Measurements from ENCODE around the gene LAGE3. TPM values are rescaled to one million over a fixed set of nuclear protein-coding genes. Genes with fewer than 3 reads are reported as not detected.
"Not testable (repeated sequence)": the region's sequence is repeated elsewhere in the genome, so short reads cannot be mapped to it uniquely, and the experiment has no call there.

The LAGE3 gene
- total RNA-seq, 1 experiment from 2014 or later: 37.4 TPM

GRCh38 chrX:154502989-154503388 lies 23.9 kb upstream of the LAGE3 start:
- DNase-seq (ENCODE audit: low read depth): no peak

DNA sequence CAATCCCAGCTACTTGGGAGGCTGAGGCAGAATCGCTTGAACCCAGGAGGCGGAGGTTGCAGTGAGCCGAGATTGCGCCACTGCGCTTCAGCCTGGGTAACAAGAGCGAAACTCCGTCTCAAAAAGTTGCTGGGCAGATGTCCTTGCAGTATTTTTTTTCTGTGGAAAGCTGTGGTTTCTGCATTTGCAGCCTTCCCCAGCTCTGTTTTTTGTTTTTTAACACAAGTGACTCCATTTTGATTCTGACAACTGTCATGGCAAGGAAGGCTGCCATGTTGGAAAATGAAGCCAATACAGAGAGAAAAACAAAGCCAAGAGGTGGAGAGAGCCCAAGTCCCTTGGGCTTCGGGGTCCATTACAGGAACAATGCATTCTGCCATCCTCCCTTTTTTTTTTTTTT lies 23.0 kb upstream of the LAGE3 start:
- DNase-seq (ENCODE audit: low read depth): no peak

- DNase-seq (ENCODE audit: low read depth): not testable (repeated sequence)
Measured at GRCh38 chrX:154501423-154501822, 22.3 kb upstream of the LAGE3 start.

DNA sequence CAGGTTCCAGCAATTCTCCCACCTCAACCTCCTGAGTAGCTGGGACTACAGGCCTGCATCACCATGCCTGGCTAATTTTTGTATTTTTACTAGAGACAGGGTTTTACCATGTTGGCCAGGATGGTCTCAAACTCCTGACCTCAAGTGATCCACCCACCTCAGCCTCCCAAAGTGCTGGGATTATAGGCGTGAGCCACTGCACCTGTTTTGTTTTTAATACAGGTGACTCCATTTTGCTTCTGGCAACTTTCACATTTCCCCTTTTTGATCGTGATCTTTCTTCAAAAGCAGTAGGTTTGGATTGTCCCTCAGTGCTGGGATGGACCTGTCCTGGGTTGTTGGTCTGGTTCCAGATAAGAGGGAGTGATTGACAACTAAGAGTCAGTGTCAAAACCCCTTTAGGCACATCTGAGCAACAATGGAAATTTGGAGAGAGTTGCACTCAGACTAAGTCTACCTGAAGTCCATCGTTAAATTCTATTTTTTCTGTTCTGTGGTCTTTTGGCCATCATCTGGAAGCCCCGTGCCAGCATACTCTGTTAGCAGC lies 17.6 kb upstream of the LAGE3 start:
- not testable (repeated sequence) for DNase-seq (ENCODE audit: low read depth)

- no peak for DNase-seq (ENCODE audit: low read depth)
Measured at GRCh38 chrX:154495472-154495922, 16.4 kb upstream of the LAGE3 start.

DNA sequence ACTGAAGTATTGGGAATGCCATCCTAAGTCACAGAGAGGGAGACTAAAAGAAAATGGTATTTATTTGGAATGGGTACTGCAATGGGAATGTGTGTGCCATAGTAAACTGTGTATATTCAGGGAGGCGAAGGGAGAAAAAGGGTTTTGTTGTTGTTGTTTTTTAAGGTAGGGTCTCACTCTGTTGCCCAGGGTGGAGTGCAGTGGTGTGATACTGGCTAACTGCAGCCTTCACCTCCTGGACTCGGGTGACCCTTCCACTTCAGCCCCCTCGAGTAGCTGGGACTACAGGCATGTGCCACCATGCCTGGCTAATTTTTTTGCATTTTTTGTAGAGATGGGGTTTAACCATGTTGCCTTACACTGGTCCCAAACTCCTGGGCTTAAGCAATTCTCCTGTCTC lies 15.6 kb upstream of the LAGE3 start:
- no peak for DNase-seq (ENCODE audit: low read depth)

DNA sequence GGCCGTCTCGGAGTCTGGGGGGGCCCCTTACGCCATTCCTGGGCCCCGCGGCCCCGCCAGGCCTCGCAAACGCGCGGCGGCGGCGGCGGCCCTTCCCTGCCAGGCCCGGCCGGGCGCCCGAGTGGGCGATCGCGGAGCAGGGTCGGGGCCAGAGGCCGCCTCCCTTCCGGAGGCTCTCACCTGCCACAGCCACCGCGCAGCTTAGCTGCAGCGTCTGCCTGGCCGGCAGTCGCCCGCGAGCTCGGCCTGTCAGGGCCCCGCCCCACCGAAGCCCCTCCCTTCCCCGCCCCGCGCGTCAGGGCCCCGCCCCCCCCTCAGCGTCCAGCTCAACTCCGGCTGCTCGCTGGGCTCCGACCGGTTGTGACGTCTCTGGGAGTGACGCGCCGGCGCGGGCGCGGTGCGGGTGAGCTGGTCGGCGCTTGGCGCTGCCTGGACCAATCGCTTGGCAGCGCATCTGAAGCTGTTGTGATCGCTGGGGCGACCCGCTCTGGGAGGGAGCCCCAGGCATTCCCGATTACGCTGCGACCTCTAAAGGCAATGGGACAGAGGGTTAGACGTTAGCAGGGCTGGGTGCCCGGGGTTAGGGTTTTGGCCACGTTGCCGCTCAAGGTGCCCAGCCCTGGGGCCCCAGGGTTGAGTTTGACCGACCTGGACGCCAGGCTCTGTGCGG lies 11.5 kb upstream of the LAGE3 start, which contains the start of gene SLC10A3:
SLC10A3 (minus strand) TSS at position 216 of the 670 bp plus-strand sequence. CDS start 1,689 bp downstream, outside the sequence.
- peak; percentile 91 for DNase-seq (ENCODE audit: low read depth)

- peak; percentile 55 for DNase-seq (ENCODE audit: low read depth)
Measured at GRCh38 chrX:154490021-154490413, 10.9 kb upstream of the LAGE3 start.

- DNase-seq (ENCODE audit: low read depth): no peak
Measured at GRCh38 chrX:154489182-154489581, 10.1 kb upstream of the LAGE3 start.

GRCh38 chrX:154488336-154489075 lies 9.4 kb upstream of the LAGE3 start:
- DNase-seq (ENCODE audit: low read depth): no peak

DNA sequence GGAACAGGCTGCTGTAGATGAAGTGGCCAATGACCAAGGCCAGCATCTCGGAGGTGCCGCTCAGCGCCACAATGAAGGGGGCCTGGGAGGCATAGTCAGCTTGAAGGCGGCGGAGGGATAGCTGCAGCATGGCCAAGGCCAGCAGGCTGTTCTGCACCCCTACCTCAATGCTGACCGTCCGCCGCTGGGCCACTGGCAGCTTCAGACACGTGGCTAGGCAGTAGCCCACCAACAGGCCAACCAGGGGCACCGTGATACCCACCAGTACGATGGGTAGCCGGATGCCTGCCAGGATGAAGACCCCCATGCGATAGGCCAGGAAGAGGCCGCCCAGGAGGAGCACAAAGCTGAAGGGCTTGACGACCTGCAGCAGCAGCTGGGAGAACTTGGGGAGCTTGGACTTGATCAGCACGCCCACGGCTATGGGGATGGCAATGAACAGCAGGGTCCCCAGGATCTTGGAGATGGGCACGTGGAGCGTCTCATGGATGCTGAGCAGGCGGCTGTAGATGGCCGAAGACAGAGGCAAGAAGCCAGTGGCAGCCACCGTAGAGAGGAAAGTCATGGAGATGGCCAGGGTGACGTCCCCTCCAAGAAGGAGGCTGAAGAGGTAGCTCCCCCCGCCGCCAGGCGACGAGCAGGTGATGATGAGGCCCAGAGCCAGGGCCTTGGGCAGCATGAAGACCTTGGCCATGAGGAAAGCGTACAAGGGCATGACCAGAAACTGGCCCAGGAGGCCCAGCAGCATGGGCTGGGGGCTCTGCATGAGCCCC lies 8.6 kb upstream of the LAGE3 start:
- DNase-seq (ENCODE audit: low read depth): no peak

- no peak for DNase-seq (ENCODE audit: low read depth)
Measured at GRCh38 chrX:154486396-154487207, 7.5 kb upstream of the LAGE3 start, which contains the start of gene UBL4A. Gene UBL4A, minus strand, starts transcription at chrX:154486615. Its CDS starts 31 bp downstream, at chrX:154486584.

DNA sequence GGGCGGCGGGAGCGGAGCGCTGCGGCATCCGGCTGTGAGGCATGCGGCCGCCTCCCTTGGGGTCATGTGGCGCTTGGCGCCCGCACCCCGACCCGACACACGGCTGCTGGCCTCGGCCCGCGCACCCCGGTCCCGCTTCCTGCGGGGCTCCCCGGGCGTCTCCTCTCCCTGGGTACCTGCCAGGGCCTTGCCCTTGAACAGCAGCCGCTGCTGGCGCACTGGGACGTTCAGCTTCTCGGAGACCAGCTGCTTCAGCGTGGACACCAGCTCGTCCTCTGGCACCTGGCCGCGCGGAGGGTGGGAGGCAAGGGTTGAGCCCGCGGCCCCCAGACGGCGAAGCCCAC lies 6.9 kb upstream of the LAGE3 start:
- DNase-seq (ENCODE audit: low read depth): no peak

DNA sequence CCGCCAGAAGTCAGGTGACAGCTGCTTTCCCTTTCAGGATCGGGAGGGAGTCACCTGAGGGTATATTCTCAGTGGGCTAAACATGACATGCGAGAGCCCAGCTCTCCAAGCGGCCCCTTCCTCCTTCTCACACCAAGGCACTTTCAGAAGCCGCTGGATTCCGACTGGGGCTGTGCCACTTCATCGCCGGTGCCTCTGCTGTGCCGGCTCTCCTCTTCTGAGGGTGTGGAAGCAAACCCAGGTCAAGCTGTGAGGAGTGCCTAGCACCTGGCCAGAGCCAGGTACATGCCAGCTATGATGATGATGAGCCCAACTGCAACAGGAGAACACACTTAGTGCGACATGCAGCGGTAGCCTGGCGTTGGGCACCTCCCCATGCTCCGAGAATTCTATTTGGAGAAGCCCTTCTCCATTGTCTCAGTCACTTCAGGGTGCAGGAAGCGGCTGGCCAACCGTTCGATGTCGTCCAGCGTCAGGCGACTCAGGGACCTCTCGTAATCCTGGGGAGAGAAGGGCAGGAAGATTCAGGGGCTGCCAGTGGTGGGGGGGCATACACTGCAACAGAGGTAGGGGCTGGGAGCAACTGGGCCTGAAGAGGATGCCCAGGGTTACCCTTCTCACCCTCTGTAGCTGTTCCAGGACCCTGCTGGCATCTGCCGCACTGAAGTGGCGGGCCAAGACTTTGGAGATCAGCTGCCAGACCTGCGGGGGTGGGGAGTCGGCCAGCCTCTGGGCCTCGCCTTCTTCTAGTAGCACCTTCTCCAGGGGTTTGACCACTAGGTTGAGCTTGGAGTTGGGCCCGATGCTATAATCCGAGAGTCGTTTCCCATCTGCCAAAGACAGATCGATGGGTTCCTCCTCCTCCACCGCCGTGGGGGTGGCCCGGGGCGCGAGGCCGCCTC lies 6.3 kb upstream of the LAGE3 start:
- no peak for DNase-seq (ENCODE audit: low read depth)

GRCh38 chrX:154484255-154485149 lies 5.4 kb upstream of the LAGE3 start:
- DNase-seq (ENCODE audit: low read depth): no peak

GRCh38 chrX:154483325-154483724 lies 4.2 kb upstream of the LAGE3 start:
- no peak for DNase-seq (ENCODE audit: low read depth)

DNA sequence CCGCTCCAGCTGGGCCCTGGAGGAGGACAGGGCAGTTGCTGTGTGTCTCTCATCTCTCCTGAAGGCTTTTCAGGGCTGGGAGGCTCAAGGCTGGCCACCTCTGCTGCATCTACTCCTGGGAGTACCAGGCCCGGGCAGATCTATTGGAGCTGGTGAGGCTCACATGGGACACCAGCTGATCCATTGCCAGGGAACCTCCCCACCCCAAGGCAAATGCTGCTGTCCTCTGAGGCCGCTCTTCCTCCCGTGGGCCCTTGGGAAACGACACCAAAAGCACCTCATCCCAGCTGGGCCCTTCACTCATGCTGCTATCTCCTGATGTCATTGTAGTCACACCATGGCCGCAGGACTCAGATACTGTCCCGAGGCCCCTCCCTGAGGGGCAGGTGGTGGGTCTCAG lies 3.7 kb upstream of the LAGE3 start:
- DNase-seq (ENCODE audit: low read depth): no peak

DNA sequence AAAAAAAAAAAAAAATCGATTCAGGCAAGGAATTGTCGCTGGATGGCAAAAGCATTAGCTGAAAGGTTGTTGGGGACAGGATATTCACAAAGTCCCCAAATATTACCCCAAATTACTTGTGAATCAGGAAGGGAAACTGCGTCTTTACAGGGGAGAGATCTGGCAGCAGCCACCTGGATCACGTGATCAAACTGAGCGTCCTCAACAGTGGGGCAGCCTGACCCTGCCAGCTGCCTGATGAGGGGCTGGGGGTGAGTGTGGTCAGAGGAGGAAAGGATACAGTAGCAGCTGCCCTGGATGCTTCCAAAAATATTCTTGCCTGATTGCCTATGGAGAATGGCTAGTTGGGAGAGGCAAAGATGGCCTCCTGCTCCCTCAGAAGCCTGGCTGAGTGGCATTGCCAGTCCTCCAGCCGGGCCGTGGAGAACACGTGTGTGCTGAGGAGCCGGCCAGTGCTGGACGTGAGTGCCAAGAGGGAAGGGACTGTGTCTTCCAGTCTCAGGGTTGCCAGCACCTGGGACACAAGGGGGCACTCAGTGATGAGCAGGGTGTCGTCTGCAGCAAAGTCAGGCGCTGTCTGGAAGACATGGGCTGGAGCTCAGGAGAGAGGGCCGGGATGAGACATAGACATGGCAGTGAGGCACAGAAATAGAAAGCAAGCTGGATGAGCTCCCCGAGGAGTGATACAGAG lies 3.0 kb upstream of the LAGE3 start:
- no peak for DNase-seq (ENCODE audit: low read depth)

Data from HT1080 (cell line).